Immature natural killer cell (primary cell): ENCODE measurements around the gene MAP7. TPM values are rescaled to one million over a fixed set of nuclear protein-coding genes. Genes with fewer than 3 reads are reported as not detected.
"Not testable (repeated sequence)": the region's sequence is repeated elsewhere in the genome, so short reads cannot be mapped to it uniquely, and the experiment has no call there.

Experiments
- DNase-seq, 3 donors: peaks; one replicate each; pipeline ENCODE4 v3.0.0; 2022; ENCODE audit warnings: mixed read lengths in 1 of 3
- H3K27ac Mint-ChIP-seq, 6 donors: one replicate each; pipeline ENCODE4 v1.8.0; 2020; ENCODE audit warnings: mixed read lengths in 6 of 6, mild to moderate bottlenecking in 5 of 6, inconsistent platforms in 4 of 6, moderate library complexity in 3 of 6
- H3K27me3 Mint-ChIP-seq, 3 donors: one replicate each; pipeline ENCODE4 v1.8.0; 2020 to 2021; ENCODE audit warnings: low read depth in 3 of 3, mild to moderate bottlenecking in 3 of 3, mixed read lengths in 3 of 3, moderate library complexity in 3 of 3, inconsistent platforms in 1 of 3
- H3K36me3 Mint-ChIP-seq, 3 donors: one replicate each; pipeline ENCODE4 v1.8.0; 2020; ENCODE audit warnings: mixed read lengths in 3 of 3, inconsistent platforms in 2 of 3, mild to moderate bottlenecking in 2 of 3
- H3K4me1 Mint-ChIP-seq, 2 donors: one replicate each; pipeline ENCODE4 v1.8.0; 2020; ENCODE audit warnings: inconsistent platforms in 2 of 2, mild to moderate bottlenecking in 2 of 2, mixed read lengths in 2 of 2, moderate library complexity in 1 of 2
- H3K4me3 Mint-ChIP-seq, 5 donors: one replicate each; pipeline ENCODE4 v1.8.0; 2020; ENCODE audit warnings: mild to moderate bottlenecking in 5 of 5, mixed read lengths in 5 of 5, inconsistent platforms in 3 of 5, moderate library complexity in 3 of 5
- H3K9me3 Mint-ChIP-seq, 6 donors: one replicate each; pipeline ENCODE4 v1.8.0; 2020; ENCODE audit warnings: mild to moderate bottlenecking in 6 of 6, mixed read lengths in 6 of 6, inconsistent platforms in 4 of 6, moderate library complexity in 3 of 6
- polyA plus RNA-seq, 3 donors: library from polyadenylated mRNA; unstranded; fragments of 300-500 nt; fragmentation: Illumina TruSeq; gene quantifications; one replicate each; pipeline ENCODE4 v1.2.3, GENCODE V29; 2021

The MAP7 gene
- polyA plus RNA-seq, 3 donors from 2014 or later = 0.07 to 0.41 TPM; not detected in 1

GRCh38 chr6:136446579-136447187, 103.5 kb downstream of the MAP7 start:
- H3K27ac Mint-ChIP-seq = no peak overlapping the region
- peaks cover 0 to 5% (median 0%) of the 10 kb centered on the region in 6 donors for H3K9me3 Mint-ChIP-seq
- H3K4me3 Mint-ChIP-seq = no peak overlapping the region
- DNase-seq = no peak
- H3K4me1 Mint-ChIP-seq = no peaks in the 10 kb centered on the region
- H3K27me3 Mint-ChIP-seq = peaks cover 2 to 12% (median 6%) of the 10 kb centered on the region in 3 donors
- no peaks in the 10 kb centered on the region for H3K36me3 Mint-ChIP-seq

GRCh38 chr6:136446145-136446544, 104.1 kb downstream of the MAP7 start:
- H3K27me3 Mint-ChIP-seq = peaks cover 2 to 7% (median 6%) of the 10 kb centered on the region in 3 donors
- no peak overlapping the region for H3K27ac Mint-ChIP-seq
- H3K4me1 Mint-ChIP-seq = no peaks in the 10 kb centered on the region
- H3K4me3 Mint-ChIP-seq = no peak overlapping the region
- H3K36me3 Mint-ChIP-seq = no peaks in the 10 kb centered on the region
- no peak for DNase-seq
- peaks cover 0 to 5% (median 0%) of the 10 kb centered on the region in 6 donors for H3K9me3 Mint-ChIP-seq

GRCh38 chr6:136445063-136445462, 105.2 kb downstream of the MAP7 start:
- H3K4me1 Mint-ChIP-seq = no peaks in the 10 kb centered on the region
- peaks cover 0 to 5% (median 0%) of the 10 kb centered on the region in 6 donors for H3K9me3 Mint-ChIP-seq
- H3K36me3 Mint-ChIP-seq = no peaks in the 10 kb centered on the region
- DNase-seq = no peak
- H3K27ac Mint-ChIP-seq = no peak overlapping the region
- H3K4me3 Mint-ChIP-seq = no peak overlapping the region
- peaks cover 2 to 5% (median 3%) of the 10 kb centered on the region in 3 donors for H3K27me3 Mint-ChIP-seq

- Mint-ChIP-seq H3K27me3 (peaks cover 0 to 2% (median 0%) of the 10 kb centered on the region in 3 donors), H3K36me3 (no peaks in the 10 kb centered on the region), H3K4me3 (no peak overlapping the region), H3K9me3 (no peaks in the 10 kb centered on the region), H3K4me1 (no peaks in the 10 kb centered on the region), H3K27ac (no peak overlapping the region)
- DNase-seq = no peak
Measured at GRCh38 chr6:136440203-136440602, 110.0 kb downstream of the MAP7 start.

DNA sequence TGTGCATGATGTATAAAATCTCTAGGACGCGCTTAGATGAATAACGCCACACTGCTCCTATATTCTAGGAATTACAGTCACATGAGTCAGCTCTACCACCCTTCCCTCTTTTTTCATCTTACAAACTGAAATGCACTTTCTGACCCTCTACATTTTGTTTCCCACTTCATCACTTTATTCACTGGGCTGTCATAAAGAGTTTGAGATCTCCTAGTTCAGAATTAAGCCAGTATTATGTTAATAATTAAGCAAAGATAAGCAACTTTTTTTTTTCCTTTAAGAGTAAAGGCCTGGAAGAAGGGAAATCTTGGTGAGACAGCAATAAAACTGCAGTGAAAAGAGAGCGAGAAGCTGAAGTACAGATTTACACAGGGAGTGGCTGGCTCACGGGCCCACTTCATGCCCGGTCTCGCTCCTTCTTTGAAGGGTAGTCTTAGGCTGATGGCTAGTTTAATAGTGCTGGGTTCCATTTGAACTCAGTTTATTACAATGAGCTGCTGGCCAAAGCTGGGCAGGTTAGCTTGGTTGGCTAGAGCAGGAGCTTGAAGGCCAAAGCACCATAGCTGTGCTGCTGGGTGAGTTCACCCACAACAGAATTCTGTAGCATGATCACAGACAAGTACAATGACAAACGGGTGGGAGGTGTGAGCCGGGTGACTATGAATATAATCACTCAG, 110.6 kb downstream of the MAP7 start:
- Mint-ChIP-seq H3K4me3 (no peak overlapping the region), H3K36me3 (no peaks in the 10 kb centered on the region), H3K27me3 (peaks cover 0 to 2% (median 0%) of the 10 kb centered on the region in 3 donors), H3K4me1 (no peaks in the 10 kb centered on the region), H3K27ac (no peak overlapping the region), H3K9me3 (no peaks in the 10 kb centered on the region)
- DNase-seq = no peak

GRCh38 chr6:136438441-136438840, 111.8 kb downstream of the MAP7 start:
- Mint-ChIP-seq H3K27ac (no peak overlapping the region), H3K36me3 (no peaks in the 10 kb centered on the region), H3K4me3 (no peak overlapping the region), H3K27me3 (peaks cover 0 to 2% (median 0%) of the 10 kb centered on the region in 3 donors), H3K4me1 (no peaks in the 10 kb centered on the region), H3K9me3 (no peaks in the 10 kb centered on the region)
- DNase-seq = no peak

DNA sequence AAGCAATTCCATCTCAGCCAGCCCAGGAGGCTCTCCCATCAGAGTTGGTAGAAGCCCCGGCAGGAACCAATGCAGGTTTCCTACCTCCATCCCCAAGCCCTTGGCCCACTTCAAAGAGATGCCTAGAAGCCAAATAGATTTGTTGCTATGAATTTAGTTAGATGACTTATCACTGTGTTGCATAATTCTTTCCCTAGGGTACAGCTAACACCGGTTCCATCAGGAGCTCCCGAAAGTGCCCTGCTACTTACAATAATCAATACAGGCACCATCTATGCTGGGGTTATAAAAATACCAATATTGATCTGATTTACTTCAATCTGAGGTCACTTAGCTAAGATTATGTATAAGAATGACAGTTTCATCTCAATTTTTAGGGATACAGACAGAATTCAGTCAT, 113.0 kb downstream of the MAP7 start:
- Mint-ChIP-seq H3K27me3 (peaks cover 0 to 2% (median 0%) of the 10 kb centered on the region in 3 donors), H3K4me1 (no peaks in the 10 kb centered on the region), H3K4me3 (no peak overlapping the region), H3K36me3 (no peaks in the 10 kb centered on the region), H3K9me3 (no peaks in the 10 kb centered on the region), H3K27ac (no peak overlapping the region)
- no peak for DNase-seq

- H3K4me1 Mint-ChIP-seq = no peaks in the 10 kb centered on the region
Measured at GRCh38 chr6:136435101-136435500, 115.1 kb downstream of the MAP7 start.

GRCh38 chr6:136431306-136431705, 118.9 kb downstream of the MAP7 start:
- not testable (repeated sequence) for DNase-seq, H3K27me3 Mint-ChIP-seq, H3K27ac Mint-ChIP-seq, H3K36me3 Mint-ChIP-seq, H3K9me3 Mint-ChIP-seq, H3K4me1 Mint-ChIP-seq, H3K4me3 Mint-ChIP-seq

More at GRCh38 chr6:136435101-136435500, 115.1 kb downstream of the MAP7 start:
- Mint-ChIP-seq H3K36me3 (no peaks in the 10 kb centered on the region), H3K27ac (no peak overlapping the region), H3K4me3 (no peak overlapping the region), H3K27me3 (peaks cover 2% of the 10 kb centered on the region in 3 donors), H3K9me3 (no peaks in the 10 kb centered on the region)
- no peak for DNase-seq

DNA sequence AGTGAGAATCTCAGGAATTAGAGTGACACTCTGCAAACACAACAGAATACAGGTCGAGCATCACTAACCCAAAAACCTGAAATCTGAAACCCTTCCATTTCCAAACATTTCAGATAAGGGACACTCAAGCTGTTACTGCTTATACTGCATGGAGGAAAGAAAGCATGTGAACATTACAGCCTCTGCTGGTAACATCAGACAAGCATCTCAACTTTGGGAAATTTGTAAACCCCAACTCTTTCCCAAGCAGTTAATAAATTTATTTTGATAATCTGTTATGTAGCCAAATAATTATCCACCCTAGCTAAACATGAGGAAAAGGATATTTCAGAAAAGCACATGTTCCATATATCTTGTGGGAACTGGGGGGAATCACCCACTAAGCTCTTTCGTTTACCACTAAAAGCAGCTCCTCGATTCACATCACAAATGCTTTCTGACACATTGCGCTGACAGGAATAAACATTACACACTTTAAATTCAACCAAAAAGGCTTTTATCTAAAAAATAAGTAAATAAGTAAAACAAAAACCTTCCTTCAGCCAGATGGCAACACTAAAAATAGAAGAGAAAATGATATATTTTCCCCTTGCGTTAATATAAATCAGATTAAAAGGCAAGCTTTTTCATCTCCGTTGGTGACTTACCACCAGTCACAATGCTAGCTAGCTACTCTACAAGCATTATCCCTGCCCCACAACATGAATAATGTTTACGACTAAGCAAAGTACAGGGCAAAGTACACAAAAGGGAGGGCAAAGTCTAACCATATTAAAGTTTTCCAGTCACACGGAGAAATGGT, 120.8 kb downstream of the MAP7 start:
- H3K27ac Mint-ChIP-seq = no peak overlapping the region
- H3K4me3 Mint-ChIP-seq = no peak overlapping the region
- peaks cover 2 to 3% (median 2%) of the 10 kb centered on the region in 3 donors for H3K27me3 Mint-ChIP-seq
- no peaks in the 10 kb centered on the region for H3K36me3 Mint-ChIP-seq
- no peak for DNase-seq
- H3K9me3 Mint-ChIP-seq = no peaks in the 10 kb centered on the region
- no peaks in the 10 kb centered on the region for H3K4me1 Mint-ChIP-seq

DNA sequence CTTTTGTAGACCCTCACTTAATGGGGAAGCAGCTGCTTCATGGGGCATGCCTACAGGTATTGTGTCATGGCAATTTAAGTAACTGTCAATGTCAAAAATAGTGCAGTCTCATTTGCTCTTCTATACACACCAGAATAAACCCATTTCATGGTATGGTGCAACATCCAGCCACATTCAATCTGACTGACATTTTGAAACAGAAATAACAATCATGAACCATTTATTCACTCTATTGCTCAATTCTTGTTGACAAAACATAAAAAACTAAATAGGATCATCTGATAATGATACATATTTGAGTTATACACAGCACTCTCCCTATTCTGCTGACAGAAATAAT, 122.9 kb downstream of the MAP7 start:
- Mint-ChIP-seq H3K36me3 (no peaks in the 10 kb centered on the region), H3K9me3 (no peaks in the 10 kb centered on the region), H3K27me3 (peaks cover 2 to 3% (median 2%) of the 10 kb centered on the region in 3 donors), H3K4me3 (no peak overlapping the region), H3K4me1 (no peaks in the 10 kb centered on the region), H3K27ac (no peak overlapping the region)
- no peak for DNase-seq

DNA sequence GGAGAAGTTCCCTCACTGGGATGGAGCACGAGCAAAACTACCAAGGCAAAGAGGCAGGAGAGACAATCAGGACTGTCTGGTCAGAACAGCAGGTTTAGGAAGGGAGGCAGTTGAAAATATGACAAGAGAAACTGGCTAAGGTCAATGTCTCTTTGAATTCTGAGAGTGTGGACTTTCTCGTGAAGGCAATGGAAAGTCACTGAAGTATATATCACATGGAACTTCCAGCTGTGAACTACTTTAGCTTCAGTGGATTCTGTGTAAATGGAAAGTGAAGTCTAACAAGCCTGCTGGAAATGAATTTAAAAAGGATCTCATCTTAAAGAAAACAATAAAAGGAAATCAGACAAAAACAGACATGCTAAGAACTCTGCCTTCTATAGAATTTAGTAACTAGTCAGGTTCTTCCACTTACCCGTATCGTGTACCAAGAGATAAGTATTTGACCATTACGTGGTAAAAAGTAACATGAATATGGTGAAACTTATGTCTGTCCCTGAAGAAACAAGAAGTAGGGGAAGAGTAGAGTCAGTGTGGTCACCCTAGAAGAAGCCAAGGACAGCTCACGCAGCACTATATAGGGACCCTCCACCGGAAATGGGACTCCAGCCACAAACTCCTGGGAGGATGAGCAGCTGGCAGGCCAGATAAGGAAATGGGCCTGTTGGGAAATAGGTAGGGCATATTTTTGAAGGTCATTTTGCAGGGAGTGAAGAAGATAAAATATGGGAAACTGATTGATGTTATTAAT, 123.4 kb downstream of the MAP7 start:
- no peak overlapping the region for H3K27ac Mint-ChIP-seq
- no peaks in the 10 kb centered on the region for H3K9me3 Mint-ChIP-seq
- H3K36me3 Mint-ChIP-seq = no peaks in the 10 kb centered on the region

GRCh38 chr6:136425793-136426192, 124.4 kb downstream of the MAP7 start:
- Mint-ChIP-seq H3K4me3 (no peak overlapping the region), H3K9me3 (no peaks in the 10 kb centered on the region), H3K27me3 (peaks cover 2 to 3% (median 2%) of the 10 kb centered on the region in 3 donors), H3K36me3 (no peaks in the 10 kb centered on the region), H3K4me1 (no peaks in the 10 kb centered on the region), H3K27ac (no peak overlapping the region)
- DNase-seq = no peak

More for the DNA sequence above, 123.4 kb downstream of the MAP7 start:
- Mint-ChIP-seq H3K27me3 (peaks cover 2 to 3% (median 2%) of the 10 kb centered on the region in 3 donors), H3K4me3 (no peak overlapping the region), H3K4me1 (no peaks in the 10 kb centered on the region)
- no peak for DNase-seq
